ENCODE measurements around the gene ATRN.

- no peak for TF ChIP-seq CTCF (conservative IDR thresholded peaks at IDR 0.05; ENCODE audit: low read length)
- no peak for TF ChIP-seq EZH2phosphoT487 (IDR thresholded peaks at IDR 0.05; ENCODE audit: borderline replicate concordance)
Observed at GRCh38 chr20:3492669-3493068, 21.9 kb downstream of the ATRN start.

All from Loucy (cell line).